Measurements from ENCODE around the gene ADGRV1.

Gene ADGRV1

DNA sequence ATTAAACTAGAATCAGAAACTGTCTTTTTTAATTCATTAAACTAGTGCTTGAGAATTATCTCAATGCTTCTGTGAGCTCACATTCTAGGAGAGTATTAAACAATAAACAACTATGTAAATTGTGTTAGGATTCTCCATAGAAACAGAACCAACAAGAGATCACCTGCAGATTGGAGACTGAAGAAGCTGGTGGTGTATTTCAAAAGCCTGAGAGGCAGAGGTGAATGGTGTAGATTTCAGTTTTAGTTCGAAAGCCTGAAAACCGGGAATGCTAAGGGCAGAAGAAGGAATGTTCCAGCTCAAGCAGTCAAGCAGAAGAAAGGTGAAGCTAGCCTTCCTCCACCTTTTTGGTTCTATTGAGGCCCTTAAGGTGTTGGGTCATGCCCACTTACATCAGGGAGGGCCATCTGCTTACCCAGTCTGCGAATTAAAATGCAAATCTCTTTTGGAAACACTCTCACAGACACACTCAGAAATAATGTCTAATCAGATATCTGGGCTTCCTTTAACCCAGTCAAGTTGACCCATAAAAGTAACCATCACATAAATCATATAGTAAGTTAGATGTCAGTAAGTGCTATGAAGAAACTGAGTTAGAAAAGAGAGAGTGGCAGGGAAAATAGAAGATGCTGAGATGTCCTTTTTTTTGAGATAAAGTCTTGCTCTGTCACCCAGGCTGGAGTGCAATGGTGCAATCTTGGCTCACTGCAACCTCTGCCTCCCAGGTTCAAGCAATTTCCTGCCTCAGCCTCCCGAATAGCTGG, 533.1 kb downstream of the ADGRV1 start:
- DNase-seq, result no peak

DNA sequence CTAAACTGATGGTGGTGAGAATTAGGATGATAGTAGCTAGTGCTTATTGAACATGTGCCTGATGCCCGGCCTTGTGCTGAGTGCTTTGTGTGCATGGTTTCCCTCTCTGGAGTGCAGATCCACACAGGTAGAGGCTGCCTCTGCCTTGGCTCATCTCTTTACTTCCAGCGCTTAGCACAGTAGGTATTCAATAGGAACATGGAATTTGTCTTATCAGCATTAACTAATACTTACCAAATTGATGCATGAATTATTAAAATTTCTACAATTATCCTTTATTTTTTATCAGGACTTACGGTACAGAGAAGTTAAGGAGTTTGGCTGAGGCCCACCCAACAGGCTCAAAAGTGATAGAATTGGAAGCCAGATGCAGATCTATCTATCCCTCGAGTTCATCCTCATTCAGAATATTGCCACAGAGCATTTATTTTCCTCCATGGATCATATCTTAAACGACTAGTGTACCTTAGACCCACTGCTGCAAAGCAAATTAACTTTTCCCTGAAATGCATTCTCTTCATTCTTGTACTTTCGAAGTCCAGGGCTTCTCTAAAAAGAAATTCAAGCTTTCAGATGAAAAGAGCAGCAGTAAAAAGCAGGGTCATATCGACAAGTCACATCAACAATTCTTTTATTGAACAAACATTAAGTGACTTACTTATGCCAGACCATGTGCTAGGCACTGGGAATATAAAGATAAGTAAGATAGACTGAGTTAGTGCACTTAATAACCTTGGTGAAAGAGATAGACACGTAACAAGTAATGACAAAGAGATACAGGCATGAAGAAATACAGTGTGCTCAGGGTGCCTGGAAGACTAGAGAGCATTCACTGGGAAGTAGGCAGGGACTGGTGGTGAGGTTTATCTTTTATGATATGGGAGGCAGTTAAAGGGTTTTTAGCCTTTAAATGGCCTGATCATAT, 534.5 kb downstream of the ADGRV1 start:
- DNase-seq, result no peak

DNA sequence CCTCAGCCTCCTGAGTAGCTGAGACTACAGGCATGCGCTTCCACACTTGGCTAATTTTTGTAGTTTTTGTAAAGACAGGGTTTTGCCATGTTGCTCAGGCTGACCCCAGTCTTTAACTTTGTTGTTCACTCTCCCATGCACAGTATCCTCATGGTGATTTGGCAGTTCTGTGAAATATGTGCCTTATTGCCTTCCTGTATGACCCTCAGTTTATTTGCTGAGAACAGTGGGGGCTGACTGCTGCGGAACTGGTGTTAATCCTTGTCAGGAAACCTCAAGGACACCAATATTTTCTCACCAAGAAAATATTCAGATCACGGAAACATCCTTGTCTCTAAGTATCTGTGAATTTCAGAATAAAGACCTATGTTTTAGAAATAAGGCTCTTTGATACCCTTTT, 536.7 kb downstream of the ADGRV1 start:
- DNase-seq, result no peak

DNA sequence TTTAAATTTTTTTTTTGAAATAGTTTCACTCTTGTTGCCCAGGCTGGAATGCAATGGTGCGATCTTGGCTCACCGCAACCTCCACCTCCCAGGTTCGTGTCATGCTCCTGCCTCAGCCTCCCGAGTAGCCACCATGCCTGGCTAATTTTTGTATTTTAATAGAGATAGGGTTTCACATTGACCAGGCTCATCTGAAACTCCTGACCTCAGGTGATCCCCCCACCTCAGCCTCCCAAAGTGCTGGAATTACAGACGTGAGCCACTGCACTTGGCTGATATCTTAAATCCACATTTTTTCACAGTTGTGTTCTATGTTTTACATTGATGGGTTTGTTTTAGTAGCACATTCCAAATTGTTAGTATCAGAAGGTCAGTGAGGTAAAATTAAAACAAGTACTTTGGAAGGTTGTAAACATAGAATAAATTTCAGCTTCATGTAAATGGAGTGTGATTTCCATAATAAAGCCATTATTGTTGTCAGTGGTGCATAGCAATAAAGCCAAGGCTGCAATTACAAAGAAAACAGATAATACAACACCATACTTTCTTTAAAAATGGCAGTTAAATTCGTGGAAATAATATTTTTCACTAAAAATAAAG, 537.3 kb downstream of the ADGRV1 start:
- DNase-seq, result no peak

DNA sequence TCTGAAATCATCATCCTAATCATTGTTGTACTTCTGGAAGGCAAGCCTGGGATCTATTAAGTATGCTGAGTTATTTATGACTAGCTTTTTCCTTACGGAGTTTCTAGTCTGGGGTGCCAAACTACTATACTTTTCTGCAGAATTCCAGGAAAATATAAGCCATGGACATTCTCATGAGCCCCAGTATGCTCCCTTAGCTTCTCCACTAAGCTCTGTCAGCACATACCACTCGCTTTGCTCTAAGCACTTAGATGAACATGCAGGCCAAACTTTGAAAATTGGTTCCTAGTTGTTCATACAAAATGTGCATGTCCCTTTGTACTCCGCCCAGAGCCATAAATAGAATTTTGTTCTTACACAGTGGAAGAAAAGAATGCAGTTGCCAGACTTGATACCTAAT, 539.9 kb downstream of the ADGRV1 start:
- DNase-seq, result no peak

DNA sequence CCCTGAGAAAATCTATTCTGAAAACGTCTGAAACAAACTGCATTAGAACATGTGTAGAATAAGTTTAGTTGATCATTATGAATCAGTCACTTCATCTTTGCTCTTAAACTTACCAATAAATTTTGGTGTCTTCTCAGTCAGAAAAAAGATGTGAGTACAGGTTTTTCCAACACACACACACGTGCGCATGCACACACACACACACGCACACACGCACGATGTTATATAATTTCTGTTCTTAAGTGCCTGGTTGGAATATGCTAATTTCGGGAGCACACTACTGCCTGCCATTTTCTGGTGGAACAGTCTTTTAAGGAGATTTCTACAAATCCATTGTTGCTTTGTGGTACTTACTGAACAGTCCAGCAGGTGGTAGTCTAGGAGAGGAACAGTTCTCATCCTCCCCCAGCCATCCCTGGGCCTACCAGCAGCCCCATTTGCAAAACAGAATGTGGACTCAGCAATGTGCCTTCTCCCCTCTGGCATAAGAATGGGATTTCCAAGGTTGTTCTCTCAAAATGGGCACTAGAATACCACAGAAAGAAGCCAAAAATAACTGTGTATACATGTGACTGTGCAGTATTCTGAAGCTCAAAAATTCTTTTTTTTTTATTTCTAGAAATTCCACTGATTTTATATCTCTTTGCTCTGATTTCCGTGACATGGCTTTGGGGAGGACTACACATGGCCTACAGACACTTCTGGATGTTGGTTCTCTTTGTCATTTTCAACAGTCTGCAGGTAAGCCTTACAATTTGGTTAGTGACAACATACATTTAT, 543.2 kb downstream of the ADGRV1 start:
- peak; percentile 64 to 82 for DNase-seq

DNA sequence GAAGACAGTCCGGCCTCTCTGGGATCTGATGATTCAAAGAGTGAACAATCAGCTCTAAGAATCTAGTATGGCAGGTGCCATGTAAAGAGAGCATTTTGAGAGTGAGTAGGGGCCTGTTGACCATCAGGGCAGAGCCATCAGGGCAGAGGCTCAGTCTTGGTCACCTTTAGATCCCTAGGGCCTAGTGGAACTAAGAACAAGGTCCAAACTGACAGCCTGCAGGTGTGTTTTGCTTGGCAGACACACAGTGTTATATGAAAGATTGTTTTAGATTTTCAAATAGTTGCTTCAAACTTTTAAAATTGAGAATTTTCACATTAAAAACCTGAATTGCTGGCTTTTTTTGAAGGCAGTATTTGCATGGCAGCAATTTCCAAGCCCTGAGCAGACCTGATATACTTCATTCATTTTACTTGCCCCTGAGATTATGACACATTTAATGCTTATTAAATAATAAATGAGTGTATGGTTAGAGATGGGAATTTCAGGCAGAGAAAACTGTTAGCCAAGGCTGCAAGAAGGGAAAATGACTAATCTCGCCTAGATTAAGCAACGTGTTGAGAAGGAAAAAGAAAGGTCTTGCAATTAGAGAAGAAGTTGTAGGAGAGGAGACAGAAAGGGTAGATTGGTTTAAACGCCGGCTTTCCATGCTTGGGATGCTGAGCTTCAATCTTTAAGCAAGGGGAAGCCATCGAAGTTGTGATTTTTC, 544.9 kb downstream of the ADGRV1 start:
- peak; percentile 8 to 16 for DNase-seq

DNA sequence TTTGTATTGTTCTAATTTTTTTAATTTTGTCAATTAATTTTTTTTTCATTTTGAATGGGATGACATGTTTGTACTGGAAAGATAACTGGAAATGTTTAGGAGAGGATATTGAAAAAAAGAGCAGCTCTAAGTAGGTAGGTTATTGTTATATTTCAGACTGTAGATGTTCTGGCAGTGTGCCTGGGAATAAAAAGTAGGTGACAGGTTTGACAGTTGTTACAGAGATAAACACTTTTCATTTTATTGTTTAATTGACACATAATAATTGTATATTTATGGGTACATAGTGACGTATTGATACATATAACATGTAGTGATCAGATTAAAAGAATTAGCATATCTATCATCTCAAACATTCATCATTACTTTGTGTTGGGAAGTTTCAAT, 545.5 kb downstream of the ADGRV1 start:
- DNase-seq, result no peak

DNA sequence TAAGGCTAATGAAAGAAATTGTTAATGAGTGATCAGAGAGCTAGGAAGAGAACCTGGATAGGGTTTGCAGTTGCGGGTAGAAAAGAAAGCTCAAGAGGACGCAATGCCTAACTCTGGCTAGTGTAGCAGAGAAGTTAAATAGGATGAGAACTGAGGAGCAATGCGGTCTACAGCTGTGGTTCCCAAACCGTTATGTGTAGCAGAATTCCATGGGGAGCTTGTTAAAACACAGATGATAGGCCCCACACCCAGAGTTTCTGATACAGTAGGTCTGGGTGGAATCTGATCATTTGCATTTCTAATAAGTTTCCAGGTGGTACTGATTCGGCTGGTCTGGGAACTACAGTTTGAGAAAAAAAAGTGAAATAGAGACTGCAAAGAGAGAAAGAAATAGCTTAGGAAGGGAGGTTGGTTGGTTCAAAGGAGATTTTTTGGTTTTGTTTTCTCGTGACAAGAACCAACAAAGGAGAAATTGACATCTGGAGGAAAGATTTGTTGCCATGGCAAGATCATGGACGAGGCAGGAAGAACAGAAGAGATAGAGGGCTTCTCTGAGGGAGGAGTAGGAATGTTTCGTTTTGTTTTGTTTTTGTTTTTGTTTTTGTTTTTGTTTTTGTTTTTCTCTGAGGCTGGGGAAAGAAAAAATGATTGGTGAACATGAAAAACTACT, 548.4 kb downstream of the ADGRV1 start:
- no peak for DNase-seq

DNA sequence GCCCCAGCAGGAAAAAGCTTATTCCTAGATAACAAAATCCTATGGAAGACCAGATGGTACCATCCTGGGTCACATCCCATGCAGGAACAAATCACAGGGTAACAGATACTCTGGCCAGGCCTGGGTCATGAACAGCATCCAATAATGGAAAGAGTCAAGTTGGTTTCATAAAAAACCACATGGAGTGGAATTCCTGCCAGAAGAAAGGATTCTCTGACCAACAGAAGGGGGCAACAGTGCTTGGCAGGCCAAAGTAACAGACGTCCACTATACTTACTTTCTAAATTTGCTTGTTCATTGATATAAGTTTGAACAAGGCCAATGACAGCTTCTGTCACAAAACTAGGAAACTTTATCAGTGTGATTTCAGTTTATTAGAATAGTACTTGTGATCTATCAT, 551.0 kb downstream of the ADGRV1 start:
- DNase-seq, result no peak

DNA sequence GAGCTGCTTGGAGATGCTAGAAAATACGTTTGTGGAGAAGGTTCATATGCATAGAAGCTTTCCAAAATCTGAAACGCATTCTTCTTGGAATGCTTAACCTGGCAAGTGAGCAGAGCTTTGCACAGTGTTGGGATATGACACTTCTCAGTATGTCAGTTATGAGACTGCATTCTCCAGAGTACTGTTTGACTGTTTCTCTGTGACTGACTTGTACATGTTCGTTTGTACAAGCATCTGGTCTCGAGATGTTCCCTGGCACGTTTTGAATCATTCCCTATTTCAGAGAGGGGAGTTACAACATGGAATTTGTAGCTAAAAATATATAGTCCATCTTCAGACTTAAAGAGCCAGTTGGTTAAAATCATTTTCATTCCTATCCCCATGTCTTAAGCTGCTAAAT, 552.1 kb downstream of the ADGRV1 start:
- DNase-seq, result no peak

DNA sequence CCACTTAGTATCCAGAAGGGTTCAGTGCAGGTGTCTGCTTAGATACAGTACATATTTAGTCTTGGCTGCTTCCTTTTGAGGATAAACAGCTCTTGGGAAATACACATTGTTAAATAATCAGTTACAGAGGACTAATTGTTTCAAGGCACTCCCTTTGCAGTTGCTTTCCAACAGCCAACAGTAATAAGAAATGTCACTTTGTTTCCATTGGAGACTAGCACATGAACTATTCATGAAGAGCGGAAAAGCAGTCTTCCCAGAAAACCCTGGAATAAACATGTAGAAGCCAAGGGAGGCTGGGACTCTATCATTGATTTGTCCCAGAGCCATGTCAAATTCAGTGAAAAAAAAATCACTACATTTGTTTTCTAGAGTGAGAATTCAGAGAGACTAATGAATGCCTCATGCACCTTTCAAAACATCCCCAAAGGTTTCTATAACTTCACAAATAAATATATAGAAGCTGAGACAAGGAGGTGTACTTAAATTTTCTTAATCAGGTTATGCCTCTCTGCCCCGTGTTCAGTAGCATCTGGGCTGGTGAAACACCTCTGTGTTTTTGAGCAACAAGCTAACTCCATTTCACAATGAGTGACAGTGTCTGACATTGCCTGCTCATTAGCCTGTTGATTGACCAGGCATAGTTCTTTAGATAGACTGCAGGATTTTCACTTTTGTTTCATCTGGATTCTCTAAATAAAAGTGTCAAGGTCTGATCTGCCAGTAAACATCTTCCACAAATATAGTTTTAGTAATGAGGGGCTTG, 553.1 kb downstream of the ADGRV1 start:
- DNase-seq, result peak; percentile 8 to 38

DNA sequence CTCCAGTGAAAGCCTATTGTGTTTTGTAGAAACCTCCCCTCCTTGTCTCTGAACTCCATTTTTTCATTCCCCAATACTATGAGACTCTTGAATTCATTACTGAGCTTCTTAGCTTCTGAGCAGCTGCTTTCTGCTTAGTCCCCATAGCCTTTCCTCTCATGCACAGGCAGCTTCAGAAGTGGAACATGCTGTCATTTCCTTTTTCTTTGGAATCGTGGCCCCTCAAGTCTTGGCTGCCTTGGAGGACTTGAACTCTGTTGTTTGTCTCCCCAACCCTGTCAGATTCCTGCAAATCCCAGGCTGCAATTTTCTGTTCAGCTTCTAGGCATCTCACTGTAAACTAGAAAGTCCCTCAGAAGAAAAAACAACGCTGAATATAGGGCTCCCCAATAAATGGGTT, 556.1 kb downstream of the ADGRV1 start:
- DNase-seq, result no peak

DNA sequence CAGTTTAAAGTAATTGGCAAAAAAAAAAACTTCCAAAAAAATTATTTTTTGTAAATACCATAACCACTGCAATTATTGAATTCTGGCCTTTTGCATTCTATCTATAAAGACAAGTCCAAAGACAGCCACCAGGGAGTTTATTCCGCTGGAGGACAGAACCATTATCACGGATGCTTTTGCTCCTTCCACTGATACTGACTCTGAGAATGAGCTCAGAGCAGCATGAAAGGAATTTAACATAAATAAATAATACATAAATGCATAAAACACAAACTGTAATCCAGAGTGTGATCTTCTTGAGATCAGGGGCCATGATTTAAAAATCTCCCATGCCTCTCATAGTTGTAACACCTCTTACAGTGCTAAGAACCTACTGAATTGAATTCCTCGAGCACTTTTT, 559.8 kb downstream of the ADGRV1 start:
- no peak for DNase-seq

DNA sequence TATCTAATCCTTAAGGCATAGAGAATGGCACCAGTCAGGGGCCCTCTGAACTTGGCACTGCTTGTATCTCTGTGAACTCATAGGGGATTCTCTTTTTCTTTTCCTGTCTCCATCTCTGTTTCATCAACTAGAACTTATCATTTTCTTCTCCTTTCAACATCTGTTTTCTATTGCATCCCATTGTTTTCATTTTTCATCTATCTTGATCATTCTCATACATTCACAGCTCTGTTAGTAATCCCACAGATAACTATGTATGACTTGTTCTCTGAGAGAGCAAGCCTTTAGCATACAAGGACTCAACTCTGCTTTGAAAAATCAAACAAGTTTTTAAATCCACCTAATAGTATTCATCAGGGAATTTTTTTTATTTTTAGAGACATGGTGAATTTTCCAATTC, 560.2 kb downstream of the ADGRV1 start:
- DNase-seq, result no peak

DNA sequence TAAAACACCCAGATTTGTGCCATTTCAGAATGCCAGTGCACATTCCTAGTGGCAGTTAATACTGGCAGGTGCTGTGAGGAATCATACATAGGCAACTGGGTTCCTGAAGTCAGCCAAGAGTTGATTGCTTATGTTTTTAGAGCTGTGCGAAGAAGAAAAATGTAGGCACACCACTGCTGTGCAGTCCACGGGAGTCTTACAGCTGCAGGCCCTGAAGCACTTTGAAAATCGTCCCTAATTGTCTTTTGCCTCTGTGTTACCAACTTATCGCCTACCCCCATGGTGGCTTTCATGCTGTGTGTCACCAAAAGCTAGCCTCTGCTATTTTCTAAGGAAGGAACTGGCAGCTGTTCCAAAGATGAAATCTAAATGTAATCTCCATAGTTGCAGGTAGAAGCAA, 560.6 kb downstream of the ADGRV1 start:
- DNase-seq, result no peak

DNA sequence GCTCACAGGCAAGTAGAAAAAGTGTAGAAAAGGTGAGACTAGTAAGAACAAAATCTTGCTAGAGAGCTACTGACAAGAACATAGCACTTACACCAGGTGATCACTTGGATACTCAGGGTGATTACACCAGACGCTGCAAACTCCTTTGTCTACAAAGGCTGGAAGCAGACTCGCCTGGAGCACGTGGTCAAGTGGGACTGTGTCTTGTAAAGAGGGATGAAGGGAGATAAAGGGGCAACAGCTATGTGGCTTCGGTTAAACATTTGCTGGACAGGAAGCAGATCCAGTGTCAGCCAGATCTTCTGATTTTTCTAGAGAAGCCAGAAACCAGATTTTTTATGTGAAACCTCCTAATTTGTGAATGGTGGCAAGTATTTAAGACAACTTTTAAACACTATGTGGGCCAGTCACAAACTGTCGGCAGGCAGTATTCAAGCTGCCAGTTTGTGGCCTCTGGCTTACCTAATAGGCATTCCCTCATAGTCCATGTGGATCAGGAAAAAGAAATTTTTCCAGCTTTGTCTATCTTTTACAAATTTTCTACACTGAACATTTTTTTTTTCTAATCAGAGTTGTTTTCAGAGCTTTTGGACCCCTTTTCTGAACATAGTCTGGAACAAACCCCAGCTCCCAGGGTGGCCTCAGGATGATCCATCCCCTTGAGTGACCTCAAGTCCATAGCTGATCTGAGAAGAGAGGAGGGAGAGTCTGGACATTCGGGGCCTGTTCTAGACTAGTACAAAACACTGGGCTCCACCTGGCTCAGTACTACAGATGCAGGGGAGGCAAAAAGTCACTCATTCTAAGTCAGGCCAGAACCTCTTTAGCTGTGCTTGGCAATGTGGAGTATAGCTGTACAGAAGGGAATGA, 561.6 kb downstream of the ADGRV1 start:
- no peak for DNase-seq

DNA sequence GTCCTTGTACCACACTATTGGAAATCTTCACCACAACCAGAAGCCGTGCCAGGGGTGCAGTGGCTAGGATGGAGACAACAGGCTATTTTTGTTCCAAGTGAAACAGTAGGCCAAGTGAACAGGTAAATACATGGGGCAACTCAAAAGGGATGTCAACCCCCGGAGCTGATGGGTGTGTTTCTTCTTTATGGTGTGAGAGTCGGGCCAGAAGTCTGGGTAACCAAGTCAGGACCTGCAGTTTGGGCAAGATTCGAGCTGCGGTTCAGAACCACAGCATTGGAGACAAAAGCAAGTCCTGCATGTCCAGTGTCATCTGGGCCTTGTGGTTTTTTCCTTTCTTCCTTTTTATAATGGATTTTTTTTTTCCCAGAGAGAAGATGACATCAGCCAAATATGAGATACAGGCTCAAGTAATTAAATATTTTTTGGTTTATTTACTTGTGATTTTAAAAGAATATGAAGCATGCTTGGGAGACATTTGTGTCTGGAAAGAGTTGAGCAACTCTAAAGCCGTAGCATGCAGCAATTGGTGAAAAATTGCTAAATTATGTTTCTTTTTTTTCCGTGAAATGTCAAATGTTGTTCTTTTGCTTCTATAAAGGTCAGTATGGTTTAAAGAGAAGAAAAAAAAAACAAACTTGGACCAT, 562.9 kb downstream of the ADGRV1 start:
- DNase-seq, result no peak

DNA sequence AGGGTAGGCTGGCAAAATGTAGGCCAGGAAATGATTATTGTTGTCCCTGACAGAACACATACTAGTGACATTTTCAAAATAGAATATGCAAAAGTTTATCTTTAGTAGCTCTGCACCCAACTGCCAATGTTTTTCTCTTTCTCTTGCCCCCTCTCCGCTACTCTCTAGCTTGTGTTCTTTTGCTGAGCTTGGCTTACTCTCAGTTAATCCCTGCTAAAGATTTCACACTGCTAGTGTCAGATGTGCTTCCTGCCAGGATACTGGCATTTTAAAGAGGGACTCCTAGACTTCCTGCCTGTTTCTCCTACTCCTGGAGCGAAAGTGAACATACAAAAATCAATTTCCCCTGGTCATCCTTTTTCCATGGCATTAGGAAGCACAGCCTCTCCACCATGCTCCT, 564.1 kb downstream of the ADGRV1 start:
- no peak for DNase-seq
